Brain pericyte (primary cell): ENCODE results near the gene FBF1.

Source experiments
- DNase-seq: peaks from one replicate; pipeline ENCODE4 v3.0.0-alpha.2; 2012; ENCODE audit warnings: low read depth, low spot score

Gene FBF1

GRCh38 chr17:75950421-75950820 is 9.6 kb upstream of the FBF1 start:
- no peak for DNase-seq

GRCh38 chr17:75945211-75945610 is 4.4 kb upstream of the FBF1 start:
- no peak for DNase-seq

DNA sequence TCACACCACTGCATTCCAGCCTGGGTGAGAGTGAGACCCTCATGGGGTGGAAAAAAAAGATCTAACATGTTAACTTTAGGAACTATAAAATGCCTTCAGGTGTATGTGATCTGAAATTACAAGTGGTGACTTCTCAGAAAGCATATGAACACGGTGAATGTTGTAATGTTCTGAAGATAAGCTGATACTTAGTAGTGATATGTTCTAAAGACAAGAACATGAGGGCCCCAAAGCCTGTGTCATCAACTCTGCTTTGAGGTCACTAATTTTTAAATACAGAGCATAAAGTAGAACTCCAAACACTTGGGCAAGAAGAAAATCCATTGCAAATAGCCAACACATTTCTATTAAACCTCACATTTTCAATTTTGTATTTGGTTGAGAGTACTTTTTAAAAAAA is 2.6 kb upstream of the FBF1 start:
- DNase-seq = no peak

DNA sequence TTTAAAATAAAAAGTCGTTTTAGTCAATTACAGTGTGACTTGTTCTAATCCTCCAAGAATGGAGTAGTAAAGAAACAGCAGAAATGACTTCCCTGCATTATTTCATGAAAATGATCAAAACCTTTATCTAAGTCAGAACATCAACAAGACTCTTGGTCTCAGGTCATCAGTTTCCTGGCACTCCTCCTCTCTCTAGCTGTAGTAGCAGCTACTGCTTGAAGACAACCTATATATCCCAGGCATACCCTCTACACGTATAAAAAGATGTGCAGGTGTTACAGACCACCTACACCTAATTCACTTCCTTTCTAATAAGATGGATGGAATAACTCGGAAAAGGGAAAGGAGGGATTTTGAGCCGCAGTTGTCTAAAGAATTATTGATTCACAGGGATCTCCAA is 1.6 kb upstream of the FBF1 start:
- no peak for DNase-seq

DNA sequence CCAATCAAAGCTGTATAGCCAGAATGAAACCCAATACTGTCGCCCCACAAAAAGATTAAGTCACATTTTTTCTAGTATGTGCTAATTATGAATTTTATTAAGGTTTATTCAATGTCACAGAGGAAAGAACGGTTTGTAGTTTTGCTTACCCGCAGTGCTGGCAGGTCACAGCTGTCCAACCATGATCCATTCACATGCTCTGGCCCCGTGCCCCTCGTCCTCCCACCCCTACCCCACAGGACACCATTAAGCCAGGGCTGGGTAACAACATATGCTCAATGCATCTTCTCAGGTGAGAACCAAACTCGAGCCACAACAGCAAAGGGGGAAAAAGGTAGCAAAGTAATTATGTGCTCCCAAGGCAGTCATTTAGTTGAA is 589 bp upstream of the FBF1 start:
- no peak for DNase-seq

- no peak for DNase-seq
These were observed 3.2 kb downstream of the FBF1 start for GRCh38 chr17:75937652-75938051.

- no peak for DNase-seq
These were observed 7.0 kb downstream of the FBF1 start for GRCh38 chr17:75933808-75934207.

- no peak for DNase-seq
These were observed 8.0 kb downstream of the FBF1 start for GRCh38 chr17:75932852-75933251.

DNA sequence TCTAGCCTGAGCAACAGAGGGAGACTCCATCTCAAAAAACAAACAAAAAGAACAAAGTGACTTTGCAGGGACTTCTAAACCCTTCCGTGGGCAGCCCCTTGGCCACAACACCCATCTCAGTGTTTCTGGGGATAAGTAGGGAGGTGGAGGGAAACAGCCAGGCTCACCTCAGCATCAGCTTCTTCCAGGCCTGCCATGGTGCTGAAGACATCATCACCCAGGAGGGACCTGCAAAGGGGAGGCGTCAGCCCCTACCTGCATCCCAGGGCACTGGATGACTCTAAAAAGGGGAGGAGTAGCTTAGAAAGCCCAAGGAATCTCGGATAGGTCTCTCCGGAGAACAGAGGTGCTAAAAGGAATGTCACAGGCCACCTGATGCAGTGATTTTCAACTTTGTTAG is 9.8 kb downstream of the FBF1 start:
- DNase-seq = no peak

- no peak for DNase-seq
These were observed 13.4 kb downstream of the FBF1 start for GRCh38 chr17:75927286-75927922.

DNA sequence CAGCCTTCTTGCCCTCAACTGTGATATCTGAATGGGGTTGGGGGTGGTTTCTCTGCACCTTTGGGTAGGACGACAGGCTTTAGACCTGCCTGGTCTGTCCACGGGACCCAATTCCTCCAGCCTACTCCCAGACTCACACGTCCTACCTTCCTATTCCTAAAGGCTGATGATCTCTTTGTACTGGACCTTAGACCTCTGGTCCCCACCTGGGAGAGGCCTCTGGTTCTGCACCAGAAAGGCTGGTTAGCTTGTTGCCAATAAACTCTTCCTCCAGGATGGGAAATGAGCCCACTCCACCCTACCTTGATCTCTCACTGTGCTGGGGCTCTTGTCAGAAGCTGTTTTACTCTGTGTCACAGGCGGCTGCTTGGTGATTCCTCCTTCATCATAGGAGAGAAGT is 14.4 kb downstream of the FBF1 start:
- DNase-seq = no peak

GRCh38 chr17:75925912-75926311 is 14.9 kb downstream of the FBF1 start:
- no peak for DNase-seq

GRCh38 chr17:75925103-75925502 is 15.7 kb downstream of the FBF1 start:
- DNase-seq = no peak

GRCh38 chr17:75922963-75923874 is 17.6 kb downstream of the FBF1 start:
- DNase-seq = no peak

DNA sequence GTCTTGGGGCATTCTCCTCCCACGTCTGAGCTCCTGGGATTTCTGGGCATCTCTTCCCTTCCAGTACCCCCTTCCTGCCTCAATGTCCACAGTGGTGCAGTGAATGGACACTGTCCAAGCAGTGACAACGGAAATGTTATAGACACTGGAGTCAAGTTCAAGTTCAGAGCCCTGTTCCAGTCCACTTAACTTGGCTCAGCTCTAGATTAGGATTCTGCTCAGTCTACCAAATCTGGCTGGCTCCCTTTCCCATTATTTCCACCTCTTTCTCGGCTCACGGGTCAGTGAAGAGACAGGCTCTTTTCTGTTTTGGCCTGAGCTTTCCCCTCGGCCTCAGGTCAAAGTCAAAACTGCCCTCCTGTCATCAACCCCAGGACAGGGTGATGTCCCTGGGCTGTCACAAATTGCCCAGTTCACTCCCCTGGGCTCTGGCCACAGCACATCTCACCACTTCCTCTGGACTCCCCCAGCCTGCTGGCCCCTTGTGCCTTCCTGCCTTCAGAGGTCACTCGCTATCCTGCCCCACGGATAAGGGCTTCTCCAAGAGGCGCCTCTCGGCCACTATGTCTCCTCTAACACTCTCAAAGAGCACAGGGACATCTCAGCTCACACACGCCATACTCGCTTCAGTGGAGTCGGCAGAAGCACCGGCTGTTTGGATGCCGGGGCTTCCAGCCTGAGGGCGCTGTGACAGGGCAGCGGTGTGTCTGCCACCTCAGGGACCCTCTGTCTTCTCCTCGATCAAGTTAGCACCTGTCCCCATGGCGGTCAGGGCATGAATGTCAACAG is 18.5 kb downstream of the FBF1 start:
- no peak for DNase-seq

GRCh38 chr17:75921596-75921995 is 19.2 kb downstream of the FBF1 start:
- DNase-seq = no peak

GRCh38 chr17:75920045-75920560 is 20.7 kb downstream of the FBF1 start:
- no peak for DNase-seq

- DNase-seq = no peak
These were observed 21.2 kb downstream of the FBF1 start for GRCh38 chr17:75919611-75920010.

DNA sequence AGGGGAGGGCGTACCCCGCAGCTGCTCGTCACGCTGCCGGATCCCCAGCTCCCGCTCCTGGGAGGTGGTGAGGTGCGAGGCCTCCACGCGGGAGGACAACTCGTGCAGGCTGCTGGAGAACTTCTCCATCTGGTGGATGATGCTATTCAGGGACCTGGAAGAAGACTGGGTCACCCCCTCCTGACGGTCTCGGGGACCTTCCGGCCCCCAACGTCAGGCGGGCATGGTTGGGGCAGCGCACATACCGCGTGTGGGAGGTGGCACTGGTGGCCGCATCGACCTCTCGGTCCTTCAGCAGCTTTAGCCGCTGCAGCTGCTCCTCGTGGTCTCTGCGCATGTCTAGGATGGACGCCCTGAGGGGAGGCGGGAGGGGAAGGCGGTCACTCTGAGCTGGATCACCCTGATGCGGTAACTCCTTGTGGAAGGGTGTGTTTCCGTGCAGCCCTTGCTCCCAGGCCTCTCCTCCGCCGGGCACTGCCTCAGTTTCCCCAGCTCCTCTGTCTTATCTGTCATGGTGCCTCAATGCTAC is 22.9 kb downstream of the FBF1 start:
- DNase-seq = no peak

GRCh38 chr17:75917141-75917916 is 23.5 kb downstream of the FBF1 start:
- DNase-seq = no peak

- no peak for DNase-seq
These were observed 25.6 kb downstream of the FBF1 start for GRCh38 chr17:75915268-75915667.
